Esophagus (tissue), 2 donors: ENCODE data around the gene CYBRD1. TPM values are rescaled to one million over a fixed set of nuclear protein-coding genes. Genes with fewer than 3 reads are reported as not detected.

ENCODE experiments used
- H3K27ac ChIP-seq, 2 donors: one replicate each; pipeline ENCODE4 v1.5.1; 2013; ENCODE audit warnings: low read depth in 2 of 2, mild to moderate bottlenecking in 2 of 2, inconsistent platforms in 1 of 2, low read length in 1 of 2, moderate library complexity in 1 of 2
- H3K27me3 ChIP-seq, 2 donors: one replicate each; pipeline ENCODE4 v1.6.1; 2013; ENCODE audit warnings: low read length in 2 of 2, control low read depth in 1 of 2, mild to moderate bottlenecking in 1 of 2; ENCODE audit not compliant: insufficient read depth in 2 of 2, control insufficient read depth in 1 of 2
- H3K36me3 ChIP-seq, 2 donors: one replicate each; pipeline ENCODE4 v1.6.1; 2013; ENCODE audit warnings: low read length in 1 of 2; ENCODE audit not compliant: control insufficient read depth in 2 of 2, insufficient read depth in 2 of 2
- H3K4me1 ChIP-seq, 2 donors: one replicate each; pipeline ENCODE4 v1.6.1; 2013; ENCODE audit warnings: low read length in 1 of 2; ENCODE audit not compliant: control insufficient read depth in 2 of 2, insufficient read depth in 2 of 2
- H3K4me3 ChIP-seq, 2 donors: one replicate each; pipeline ENCODE4 v1.5.1; 2013; ENCODE audit warnings: low read length in 2 of 2, mild to moderate bottlenecking in 2 of 2, low read depth in 1 of 2, moderate library complexity in 1 of 2
- H3K9me3 ChIP-seq, 2 donors: one replicate each; pipeline ENCODE4 v1.6.1; 2013; ENCODE audit warnings: mild to moderate bottlenecking in 2 of 2, low read depth in 1 of 2, low read length in 1 of 2, moderate library complexity in 1 of 2; ENCODE audit not compliant: control insufficient read depth in 2 of 2, insufficient read depth in 1 of 2
- WGBS, 2 donors: extraction: QIAGEN DNeasy Blood & Tissue Kit; methylation state at CpG; one replicate each; pipeline ENCODE4 v1.1.7; 2013; 5-methylcytosine and 5-hydroxymethylcytosine counted together
- polyA plus RNA-seq, 2 donors: library from polyadenylated mRNA; stranded (reverse); fragments of 200-250 nt; gene quantifications; one replicate each; pipeline ENCODE4 v1.2.3, GENCODE V29; 2013
- donor health status: healthy with polysubstance abuse.
- donor health status: Bipolar disorder and iron deficiency.

CYBRD1 gene
- polyA plus RNA-seq, 2 donors, result 8.4 to 17.2 TPM

DNA sequence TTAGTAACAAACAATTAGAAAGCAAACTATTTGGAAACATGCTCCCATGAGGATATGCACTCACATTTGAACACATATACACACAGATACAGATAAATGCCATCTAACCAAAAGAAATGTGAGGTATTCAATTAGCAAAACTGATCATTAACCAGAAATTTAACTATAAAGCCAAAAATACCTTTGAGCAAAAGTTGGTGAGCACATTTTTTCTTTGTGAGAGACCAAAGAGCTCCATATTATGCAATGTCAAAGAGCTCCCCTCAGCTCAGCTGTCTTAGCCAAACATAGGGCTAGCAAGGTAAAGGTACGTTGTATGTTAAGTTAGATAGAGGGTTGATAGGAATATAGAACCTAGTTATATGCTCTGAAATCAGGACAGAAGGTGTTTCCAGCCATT lies 43.8 kb downstream of the CYBRD1 start:
- Histone ChIP-seq H3K27me3 (no peaks in the 10 kb centered on the region), H3K4me1 (no peaks in the 10 kb centered on the region)
- WGBS, 2 donors, result 0% methylated on average over 1 of the region's 1 CpG

DNA sequence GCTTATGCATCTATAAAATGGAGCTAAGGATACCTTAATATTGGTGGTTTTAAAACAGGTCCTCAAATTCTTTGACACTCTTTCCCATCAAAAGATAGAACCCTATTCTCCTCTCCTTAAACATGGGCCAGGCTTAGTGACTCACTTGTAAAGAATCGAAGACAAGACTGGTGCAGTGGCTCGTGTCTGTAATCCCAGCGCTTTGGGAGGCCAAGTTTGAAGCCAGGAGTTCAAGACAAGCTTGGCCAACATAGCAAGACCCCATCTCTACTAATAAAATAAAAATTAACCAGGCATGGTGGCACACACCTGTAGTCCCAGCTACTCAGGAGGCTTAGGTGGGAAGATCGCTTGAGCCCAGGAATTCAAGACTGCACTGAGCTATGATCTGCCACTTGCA lies 44.5 kb downstream of the CYBRD1 start:
- Histone ChIP-seq H3K27ac (no peak overlapping the region), H3K4me1 (no peaks in the 10 kb centered on the region), H3K4me3 (no peak overlapping the region), H3K27me3 (no peaks in the 10 kb centered on the region), H3K9me3 (no peaks in the 10 kb centered on the region), H3K36me3 (no peaks in the 10 kb centered on the region)
- WGBS, 2 donors, result 87 to 90% methylated on average over 4 of the region's 4 CpGs

More for the DNA sequence above, 43.8 kb downstream of the CYBRD1 start:
- Histone ChIP-seq H3K27ac (no peak overlapping the region), H3K4me3 (no peak overlapping the region), H3K36me3 (no peaks in the 10 kb centered on the region), H3K9me3 (no peaks in the 10 kb centered on the region)

DNA sequence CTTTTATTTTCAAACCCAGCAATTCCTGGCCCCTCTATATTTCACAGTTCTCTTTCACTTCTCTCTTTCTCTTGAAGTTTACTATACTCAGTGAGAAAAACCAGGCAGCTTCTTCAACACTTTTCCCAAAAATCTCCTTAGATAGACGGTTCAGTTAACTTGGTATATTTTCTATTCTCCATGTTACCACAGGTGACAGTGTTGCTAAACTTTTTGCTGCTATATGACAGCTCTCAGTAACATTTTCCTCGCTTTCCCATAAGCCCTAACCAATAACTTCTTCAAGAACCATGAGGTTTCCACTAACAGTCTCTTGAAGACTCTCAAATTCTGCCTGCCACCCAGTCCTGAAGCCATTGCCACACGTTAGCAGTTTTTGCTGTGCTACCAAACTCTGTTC lies 45.8 kb downstream of the CYBRD1 start:
- Histone ChIP-seq H3K4me1 (no peaks in the 10 kb centered on the region), H3K27me3 (no peaks in the 10 kb centered on the region), H3K4me3 (no peak overlapping the region), H3K36me3 (no peaks in the 10 kb centered on the region), H3K27ac (no peak overlapping the region), H3K9me3 (no peaks in the 10 kb centered on the region)
- WGBS, 2 donors, result 49 to 71% methylated on average over 3 of the region's 3 CpGs

DNA sequence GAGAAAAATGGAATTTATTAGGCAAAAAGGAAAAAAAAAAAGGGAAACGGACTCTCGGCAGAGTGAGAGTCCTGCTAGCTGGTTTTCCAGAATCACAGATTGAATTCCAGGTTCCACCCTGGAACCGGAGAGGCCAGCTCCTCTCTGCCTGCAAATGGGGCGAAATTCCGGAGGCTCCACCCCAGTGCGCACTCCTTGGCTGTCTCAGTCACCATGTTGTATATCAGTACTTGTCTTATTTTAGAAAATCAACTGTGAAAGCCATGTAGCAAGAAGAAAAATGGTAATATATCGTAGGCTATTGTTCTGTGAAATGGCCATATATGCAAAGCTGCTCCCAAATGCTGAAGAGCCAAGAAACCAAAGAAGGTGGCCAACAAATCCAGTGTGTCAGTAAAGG lies 49.4 kb downstream of the CYBRD1 start:
- 76 to 80% methylated on average over 7 of the region's 7 CpGs for WGBS, 2 donors
- Histone ChIP-seq H3K4me1 (no peaks in the 10 kb centered on the region), H3K27me3 (no peaks in the 10 kb centered on the region), H3K4me3 (no peak overlapping the region), H3K9me3 (no peaks in the 10 kb centered on the region), H3K27ac (no peak overlapping the region), H3K36me3 (no peaks in the 10 kb centered on the region)

DNA sequence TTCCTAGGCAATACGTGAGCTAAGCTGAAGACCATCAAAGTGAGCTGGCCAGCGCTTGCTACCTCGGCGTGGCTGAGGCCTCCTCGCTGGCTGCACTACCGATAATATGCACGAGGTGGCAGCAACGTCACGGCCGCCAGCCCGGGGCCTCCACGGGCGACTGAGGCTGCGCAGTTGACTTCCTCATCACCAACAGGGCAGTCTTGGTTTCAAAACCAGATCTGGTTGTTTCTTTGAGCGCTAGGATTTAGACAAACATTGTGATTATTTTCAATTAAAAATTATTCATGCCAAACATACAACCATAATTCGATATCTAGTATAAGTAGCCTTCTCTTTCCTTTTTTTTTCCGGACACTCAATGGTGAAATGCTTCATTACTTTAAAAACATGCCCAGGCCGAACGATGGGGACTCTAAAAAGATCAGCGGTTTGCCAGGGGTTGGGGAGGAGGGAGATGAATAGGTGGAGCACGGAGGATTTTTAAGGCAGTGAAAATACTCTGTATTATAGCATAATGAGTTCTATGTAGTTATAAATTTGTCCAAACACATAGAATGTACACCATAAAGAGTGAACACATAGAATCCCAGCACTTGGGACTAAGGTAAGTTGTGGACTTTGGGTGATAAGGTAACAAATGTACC lies 52.0 kb downstream of the CYBRD1 start:
- 21 to 26% methylated on average over 21 of the region's 21 CpGs for WGBS, 2 donors
- Histone ChIP-seq H3K36me3 (no peaks in the 10 kb centered on the region), H3K27ac (no peak overlapping the region), H3K27me3 (no peaks in the 10 kb centered on the region), H3K4me1 (no peaks in the 10 kb centered on the region), H3K9me3 (no peaks in the 10 kb centered on the region), H3K4me3 (no peak overlapping the region)

DNA sequence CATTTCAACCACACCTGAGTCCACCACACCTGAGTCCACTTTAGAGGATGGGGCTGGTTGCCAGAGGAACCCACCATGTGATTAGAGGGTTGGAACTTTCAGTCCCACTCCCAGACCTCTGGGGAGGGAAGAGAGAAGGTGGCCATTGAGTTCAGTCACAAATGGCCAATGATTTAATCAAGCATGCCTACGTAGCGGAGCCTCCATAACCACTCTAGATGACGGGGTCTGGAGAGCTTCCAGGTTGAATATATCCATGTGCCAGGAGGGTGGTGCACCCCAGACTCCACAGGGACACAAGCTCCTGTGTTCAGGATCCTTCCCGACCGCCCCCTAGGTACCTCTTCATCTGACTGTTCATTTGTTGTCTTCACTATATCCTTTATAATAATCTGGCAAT lies 53.3 kb downstream of the CYBRD1 start:
- Histone ChIP-seq H3K27me3 (no peaks in the 10 kb centered on the region), H3K27ac (no peak overlapping the region), H3K36me3 (no peaks in the 10 kb centered on the region), H3K4me1 (no peaks in the 10 kb centered on the region), H3K4me3 (no peak overlapping the region), H3K9me3 (no peaks in the 10 kb centered on the region)
- 77 to 78% methylated on average over 5 of the region's 5 CpGs for WGBS, 2 donors

DNA sequence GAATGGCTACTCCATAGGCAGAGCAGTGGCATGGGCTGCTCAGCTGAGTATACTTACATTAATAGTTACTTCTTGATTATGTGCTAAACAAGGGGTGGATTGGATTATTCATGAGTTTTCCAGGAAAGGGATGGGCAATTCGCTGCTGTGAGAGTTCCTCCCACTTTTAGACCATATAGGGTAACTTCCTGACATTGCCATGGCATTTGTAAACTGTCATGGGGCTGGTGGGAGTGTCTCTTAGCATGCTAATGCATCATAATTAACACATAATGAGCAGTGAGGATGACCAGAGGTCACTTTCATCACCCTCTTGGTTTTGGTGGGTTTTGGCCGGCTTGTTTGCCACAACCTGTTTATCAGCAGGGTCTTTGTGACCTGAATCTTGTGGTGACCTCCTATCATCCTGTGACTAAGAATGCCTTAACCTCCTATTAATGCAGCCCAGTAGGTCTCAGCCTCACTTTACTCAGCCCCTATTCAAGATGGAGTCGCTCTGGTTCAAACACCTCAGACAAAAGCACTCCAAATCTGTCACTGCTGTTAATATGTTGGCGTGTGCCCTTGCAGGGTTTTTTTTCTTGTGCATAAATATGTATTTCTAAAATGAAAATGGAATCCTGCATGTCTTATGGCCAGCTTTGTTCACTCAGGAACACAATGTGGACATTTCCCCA lies 56.0 kb downstream of the CYBRD1 start:
- 82 to 90% methylated on average over 4 of the region's 4 CpGs for WGBS, 2 donors
- H3K27ac ChIP-seq, result no peak overlapping the region
- no peaks in the 10 kb centered on the region for H3K36me3 ChIP-seq
- H3K9me3 ChIP-seq, result no peaks in the 10 kb centered on the region
- H3K27me3 ChIP-seq, result no peaks in the 10 kb centered on the region
- H3K4me3 ChIP-seq, result no peak overlapping the region
- no peaks in the 10 kb centered on the region for H3K4me1 ChIP-seq

DNA sequence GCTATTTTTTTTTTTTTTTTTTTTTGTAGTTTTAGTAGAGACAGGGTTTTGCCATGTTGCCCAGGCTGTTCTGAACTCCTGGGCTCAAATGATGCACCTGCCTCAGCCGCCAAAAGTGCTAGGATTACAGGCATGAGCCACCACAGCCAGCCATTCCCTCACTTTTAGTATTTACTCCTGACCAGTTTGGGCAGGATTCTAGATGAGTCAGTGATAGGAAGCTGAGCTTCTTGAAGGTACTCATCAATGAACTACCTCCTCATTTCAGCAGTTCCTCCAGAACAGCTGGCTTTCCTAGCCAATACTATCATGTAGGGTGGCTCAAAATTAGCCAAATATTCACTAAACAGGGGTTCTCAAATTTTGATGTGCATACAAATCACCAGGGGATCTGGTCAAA lies 57.2 kb downstream of the CYBRD1 start:
- Histone ChIP-seq H3K4me3 (no peak overlapping the region), H3K9me3 (no peaks in the 10 kb centered on the region), H3K36me3 (no peaks in the 10 kb centered on the region), H3K4me1 (no peaks in the 10 kb centered on the region), H3K27me3 (no peaks in the 10 kb centered on the region), H3K27ac (no peak overlapping the region)
- WGBS, 2 donors, result 72 to 83% methylated on average over 1 of the region's 1 CpG

DNA sequence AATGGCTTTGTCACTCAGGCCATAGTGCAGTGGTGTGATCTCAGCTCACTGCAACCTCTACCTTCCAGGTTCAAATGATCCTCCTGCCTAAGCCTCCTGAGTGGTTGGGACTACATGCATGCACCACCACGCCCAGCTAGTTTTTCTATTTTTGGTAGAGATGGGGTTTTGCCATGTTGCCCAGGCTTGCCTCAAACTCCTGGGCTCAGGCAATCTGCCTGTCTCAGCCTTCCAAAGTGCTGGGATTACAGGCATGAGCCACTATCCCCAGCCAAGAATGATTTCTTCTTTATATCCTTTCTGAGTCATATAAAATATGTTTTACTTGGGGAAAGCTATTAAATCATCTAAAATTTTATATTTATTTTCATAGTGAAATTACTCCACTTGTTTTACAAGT lies 61.3 kb downstream of the CYBRD1 start:
- 49 to 69% methylated on average over 1 of the region's 1 CpG for WGBS, 2 donors
- Histone ChIP-seq H3K9me3 (no peaks in the 10 kb centered on the region), H3K27me3 (no peaks in the 10 kb centered on the region), H3K4me3 (no peak overlapping the region), H3K27ac (no peak overlapping the region), H3K36me3 (no peaks in the 10 kb centered on the region), H3K4me1 (no peaks in the 10 kb centered on the region)

DNA sequence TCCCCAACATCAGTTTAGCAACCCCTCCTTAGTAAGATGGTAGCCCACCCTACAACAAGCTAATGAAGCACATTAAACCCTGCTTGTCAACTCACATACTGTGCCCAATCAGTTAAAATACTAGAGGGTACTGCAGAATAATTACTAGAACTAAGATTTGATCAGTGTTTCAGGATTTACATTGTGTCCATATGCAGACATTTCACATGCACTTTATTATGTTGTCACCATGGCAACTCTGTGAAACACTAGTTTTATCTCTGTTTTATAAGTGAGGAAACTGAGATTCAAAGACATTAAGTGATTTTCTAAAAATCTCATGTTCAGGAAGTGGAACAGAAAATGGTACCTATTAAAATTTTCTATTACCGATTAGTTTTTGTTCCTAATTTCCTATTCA lies 61.7 kb downstream of the CYBRD1 start:
- 77 to 89% methylated on average over 1 of the region's 1 CpG for WGBS, 2 donors

More for the DNA sequence above, 61.7 kb downstream of the CYBRD1 start:
- Histone ChIP-seq H3K4me3 (no peak overlapping the region), H3K36me3 (no peaks in the 10 kb centered on the region), H3K4me1 (no peaks in the 10 kb centered on the region), H3K9me3 (no peaks in the 10 kb centered on the region), H3K27me3 (no peaks in the 10 kb centered on the region), H3K27ac (no peak overlapping the region)
